Measurements from ENCODE around the gene HAGHL.

DNA sequence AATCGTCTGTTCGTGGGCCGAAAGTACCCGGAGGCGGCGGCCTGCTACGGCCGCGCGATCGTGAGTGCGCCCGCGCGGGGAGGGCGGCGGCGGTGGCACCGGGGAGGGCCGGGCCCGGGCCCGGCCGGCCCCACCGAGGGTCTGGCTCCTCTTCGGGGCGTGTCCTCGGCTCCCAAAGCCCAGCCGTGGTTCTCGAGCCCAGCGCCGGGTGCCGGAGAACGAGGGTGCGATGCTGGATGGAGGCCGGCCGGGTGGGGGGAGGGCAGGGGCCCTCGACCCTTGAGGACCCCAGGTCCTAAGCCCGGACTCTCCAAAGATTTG lies 46.3 kb upstream of the HAGHL start:
- TF ChIP-seq POLR2A (IDR thresholded peaks at IDR 0.05; ENCODE audit: low read length) (peak; percentile 1; the same call in 1 of the 2 replicates), EHMT2 (IDR thresholded peaks at IDR 0.05; ENCODE audit: low read depth) (no peak), RAD21 (conservative IDR thresholded peaks at IDR 0.05 in 1 of 2, IDR thresholded peaks at IDR 0.05 in 1 of 2) (no peak), MAFK (IDR thresholded peaks at IDR 0.05; ENCODE audit: partially characterized antibody) (no peak), TP53 (CRISPR knock-in tag; IDR thresholded peaks at IDR 0.05) (no peak), RCOR1 (IDR thresholded peaks at IDR 0.05; ENCODE audit: low read depth, low read length) (no peak), RARB (CRISPR knock-in tag; IDR thresholded peaks at IDR 0.05) (no peak), JUN (IDR thresholded peaks at IDR 0.05) (peak in 1 of 2 experiments; percentile 13; a peak in 1 of 5 replicates), HDAC2 (IDR thresholded peaks at IDR 0.05) (no peak)
- TF ChIP-seq, protein P1, sequence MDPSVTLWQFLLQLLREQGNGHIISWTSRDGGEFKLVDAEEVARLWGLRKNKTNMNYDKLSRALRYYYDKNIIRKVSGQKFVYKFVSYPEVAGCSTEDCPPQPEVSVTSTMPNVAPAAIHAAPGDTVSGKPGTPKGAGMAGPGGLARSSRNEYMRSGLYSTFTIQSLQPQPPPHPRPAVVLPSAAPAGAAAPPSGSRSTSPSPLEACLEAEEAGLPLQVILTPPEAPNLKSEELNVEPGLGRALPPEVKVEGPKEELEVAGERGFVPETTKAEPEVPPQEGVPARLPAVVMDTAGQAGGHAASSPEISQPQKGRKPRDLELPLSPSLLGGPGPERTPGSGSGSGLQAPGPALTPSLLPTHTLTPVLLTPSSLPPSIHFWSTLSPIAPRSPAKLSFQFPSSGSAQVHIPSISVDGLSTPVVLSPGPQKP (IDR thresholded peaks at IDR 0.05; ENCODE audit: low read depth, low read length): no peak
- TF ChIP-seq, protein P2, sequence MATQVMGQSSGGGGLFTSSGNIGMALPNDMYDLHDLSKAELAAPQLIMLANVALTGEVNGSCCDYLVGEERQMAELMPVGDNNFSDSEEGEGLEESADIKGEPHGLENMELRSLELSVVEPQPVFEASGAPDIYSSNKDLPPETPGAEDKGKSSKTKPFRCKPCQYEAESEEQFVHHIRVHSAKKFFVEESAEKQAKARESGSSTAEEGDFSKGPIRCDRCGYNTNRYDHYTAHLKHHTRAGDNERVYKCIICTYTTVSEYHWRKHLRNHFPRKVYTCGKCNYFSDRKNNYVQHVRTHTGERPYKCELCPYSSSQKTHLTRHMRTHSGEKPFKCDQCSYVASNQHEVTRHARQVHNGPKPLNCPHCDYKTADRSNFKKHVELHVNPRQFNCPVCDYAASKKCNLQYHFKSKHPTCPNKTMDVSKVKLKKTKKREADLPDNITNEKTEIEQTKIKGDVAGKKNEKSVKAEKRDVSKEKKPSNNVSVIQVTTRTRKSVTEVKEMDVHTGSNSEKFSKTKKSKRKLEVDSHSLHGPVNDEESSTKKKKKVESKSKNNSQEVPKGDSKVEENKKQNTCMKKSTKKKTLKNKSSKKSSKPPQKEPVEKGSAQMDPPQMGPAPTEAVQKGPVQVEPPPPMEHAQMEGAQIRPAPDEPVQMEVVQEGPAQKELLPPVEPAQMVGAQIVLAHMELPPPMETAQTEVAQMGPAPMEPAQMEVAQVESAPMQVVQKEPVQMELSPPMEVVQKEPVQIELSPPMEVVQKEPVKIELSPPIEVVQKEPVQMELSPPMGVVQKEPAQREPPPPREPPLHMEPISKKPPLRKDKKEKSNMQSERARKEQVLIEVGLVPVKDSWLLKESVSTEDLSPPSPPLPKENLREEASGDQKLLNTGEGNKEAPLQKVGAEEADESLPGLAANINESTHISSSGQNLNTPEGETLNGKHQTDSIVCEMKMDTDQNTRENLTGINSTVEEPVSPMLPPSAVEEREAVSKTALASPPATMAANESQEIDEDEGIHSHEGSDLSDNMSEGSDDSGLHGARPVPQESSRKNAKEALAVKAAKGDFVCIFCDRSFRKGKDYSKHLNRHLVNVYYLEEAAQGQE (IDR thresholded peaks at IDR 0.05): no peak
- TF ChIP-seq, protein P3, sequence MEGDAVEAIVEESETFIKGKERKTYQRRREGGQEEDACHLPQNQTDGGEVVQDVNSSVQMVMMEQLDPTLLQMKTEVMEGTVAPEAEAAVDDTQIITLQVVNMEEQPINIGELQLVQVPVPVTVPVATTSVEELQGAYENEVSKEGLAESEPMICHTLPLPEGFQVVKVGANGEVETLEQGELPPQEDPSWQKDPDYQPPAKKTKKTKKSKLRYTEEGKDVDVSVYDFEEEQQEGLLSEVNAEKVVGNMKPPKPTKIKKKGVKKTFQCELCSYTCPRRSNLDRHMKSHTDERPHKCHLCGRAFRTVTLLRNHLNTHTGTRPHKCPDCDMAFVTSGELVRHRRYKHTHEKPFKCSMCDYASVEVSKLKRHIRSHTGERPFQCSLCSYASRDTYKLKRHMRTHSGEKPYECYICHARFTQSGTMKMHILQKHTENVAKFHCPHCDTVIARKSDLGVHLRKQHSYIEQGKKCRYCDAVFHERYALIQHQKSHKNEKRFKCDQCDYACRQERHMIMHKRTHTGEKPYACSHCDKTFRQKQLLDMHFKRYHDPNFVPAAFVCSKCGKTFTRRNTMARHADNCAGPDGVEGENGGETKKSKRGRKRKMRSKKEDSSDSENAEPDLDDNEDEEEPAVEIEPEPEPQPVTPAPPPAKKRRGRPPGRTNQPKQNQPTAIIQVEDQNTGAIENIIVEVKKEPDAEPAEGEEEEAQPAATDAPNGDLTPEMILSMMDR (IDR thresholded peaks at IDR 0.05): no peak
